Hepatocyte (in vitro differentiated cells): Measurements from ENCODE around the gene APBB2. TPM values are rescaled to one million over a fixed set of nuclear protein-coding genes. Genes with fewer than 3 reads are reported as not detected.

Source experiments
- DNase-seq: peaks from one replicate; pipeline ENCODE4 v3.0.0-alpha.2; 2016; ENCODE audit warnings: low spot score
- H2AFZ ChIP-seq: fragments of 200-600 bp; sonication (generic); 2 replicates; pipeline ENCODE4 v1.6.0; 2016; ENCODE audit warnings: antibody characterized with exemption, mild to moderate bottlenecking
- H3K27ac ChIP-seq: fragments of 200-600 bp; sonication (generic); 2 replicates; pipeline ENCODE4 v1.5.1; 2016; ENCODE audit warnings: mild to moderate bottlenecking
- H3K27me3 ChIP-seq: fragments of 200-600 bp; sonication (generic); 2 replicates; pipeline ENCODE4 v1.6.1; 2016
- H3K36me3 ChIP-seq: fragments of 200-600 bp; sonication (generic); replicated peaks from 2 replicates; pipeline ENCODE4 v1.5.1; 2016; ENCODE audit warnings: low read depth; ENCODE audit not compliant: insufficient read depth
- H3K4me1 ChIP-seq: fragments of 200-600 bp; sonication (generic); 2 replicates; pipeline ENCODE4 v1.5.1; 2016; ENCODE audit warnings: mild to moderate bottlenecking, moderate library complexity; ENCODE audit not compliant: insufficient read depth
- H3K4me2 ChIP-seq: fragments of 200-600 bp; sonication (generic); 2 replicates; pipeline ENCODE4 v1.6.0; 2016
- H3K4me3 ChIP-seq: fragments of 200-600 bp; sonication (generic); 2 replicates; pipeline ENCODE4 v1.5.1; 2016; ENCODE audit warnings: mild to moderate bottlenecking
- H3K79me2 ChIP-seq: fragments of 200-600 bp; sonication (generic); 2 replicates; pipeline ENCODE4 v1.6.0; 2017; ENCODE audit warnings: mild to moderate bottlenecking
- H3K9me2 ChIP-seq: fragments of 200-600 bp; sonication (generic); replicated peaks from 2 replicates; pipeline ENCODE4 v1.6.0; 2017; ENCODE audit warnings: mild to moderate bottlenecking; ENCODE audit not compliant: insufficient read depth
- H3K9me3 ChIP-seq: fragments of 200-600 bp; sonication (generic); 2 replicates; pipeline ENCODE4 v1.5.1; 2016; ENCODE audit warnings: low read depth, mild to moderate bottlenecking
- H4K20me1 ChIP-seq: fragments of 200-600 bp; sonication (generic); 2 replicates; pipeline ENCODE4 v1.6.0; 2016; ENCODE audit warnings: mild to moderate bottlenecking; ENCODE audit not compliant: insufficient read depth, poor library complexity, severe bottlenecking
- EZH2 ChIP-seq: fragments of 200-600 bp; sonication (generic); IDR thresholded peaks from 2 replicates; pipeline ENCODE4 v1.6.1; 2016; ENCODE audit warnings: antibody characterized with exemption, mild to moderate bottlenecking, borderline replicate concordance
- EZH2phosphoT487 ChIP-seq: fragments of 200-600 bp; sonication (generic); IDR thresholded peaks from one replicate; pipeline ENCODE4 v1.6.1; 2018; ENCODE audit warnings: antibody characterized with exemption, mild to moderate bottlenecking, low read depth, moderate library complexity; ENCODE audit not compliant: unreplicated experiment, severe bottlenecking
- WGBS: methylation state at CpG from one replicate; pipeline ENCODE4 v1.1.6; 2016; ENCODE audit warnings: low lambda C conversion rate; ENCODE audit errors: missing lambda C conversion rate; 5-methylcytosine and 5-hydroxymethylcytosine counted together
- polyA plus RNA-seq: library from polyadenylated mRNA; unstranded; fragments of >200 nt; fragmentation: Nextera tagmentation; extraction: Ambion mirVana; gene quantifications from 2 replicates; pipeline ENCODE4 v1.2.1, GENCODE V29; 2016
- total RNA-seq: library from RNA; depleted of rRNA; stranded (reverse); fragments of >200 nt; gene quantifications from 2 replicates; pipeline ENCODE4 v1.2.3, GENCODE V29; 2014
- TF ChIP-seq, protein P1 (sequence below): fragments of 200-600 bp; sonication (generic); IDR thresholded peaks from 2 replicates; pipeline ENCODE4 v1.5.1; 2016; ENCODE audit warnings: antibody characterized with exemption, mild to moderate bottlenecking; ENCODE audit not compliant: poor library complexity

The APBB2 gene
- total and polyA plus RNA-seq, 2 experiments from 2014 or later = 23.4 to 47.5 TPM

- Histone ChIP-seq H3K4me2 (no peak overlapping the region), H3K79me2 (no peaks in the 10 kb centered on the region), H3K4me3 (no peak overlapping the region), H3K36me3 (no peaks in the 10 kb centered on the region), H3K4me1 (no peaks in the 10 kb centered on the region), H4K20me1 (no peaks in the 10 kb centered on the region), H2AFZ (no peak overlapping the region), H3K9me3 (no peaks in the 10 kb centered on the region), H3K27ac (no peak overlapping the region), H3K27me3 (no peaks in the 10 kb centered on the region), H3K9me2 (no peaks in the 10 kb centered on the region)
- no peak for DNase-seq
- WGBS = 95% methylated on average over 1 of the region's 1 CpG
- TF ChIP-seq EZH2phosphoT487 (no peak), EZH2 (no peak)
- TF ChIP-seq, protein P1, sequence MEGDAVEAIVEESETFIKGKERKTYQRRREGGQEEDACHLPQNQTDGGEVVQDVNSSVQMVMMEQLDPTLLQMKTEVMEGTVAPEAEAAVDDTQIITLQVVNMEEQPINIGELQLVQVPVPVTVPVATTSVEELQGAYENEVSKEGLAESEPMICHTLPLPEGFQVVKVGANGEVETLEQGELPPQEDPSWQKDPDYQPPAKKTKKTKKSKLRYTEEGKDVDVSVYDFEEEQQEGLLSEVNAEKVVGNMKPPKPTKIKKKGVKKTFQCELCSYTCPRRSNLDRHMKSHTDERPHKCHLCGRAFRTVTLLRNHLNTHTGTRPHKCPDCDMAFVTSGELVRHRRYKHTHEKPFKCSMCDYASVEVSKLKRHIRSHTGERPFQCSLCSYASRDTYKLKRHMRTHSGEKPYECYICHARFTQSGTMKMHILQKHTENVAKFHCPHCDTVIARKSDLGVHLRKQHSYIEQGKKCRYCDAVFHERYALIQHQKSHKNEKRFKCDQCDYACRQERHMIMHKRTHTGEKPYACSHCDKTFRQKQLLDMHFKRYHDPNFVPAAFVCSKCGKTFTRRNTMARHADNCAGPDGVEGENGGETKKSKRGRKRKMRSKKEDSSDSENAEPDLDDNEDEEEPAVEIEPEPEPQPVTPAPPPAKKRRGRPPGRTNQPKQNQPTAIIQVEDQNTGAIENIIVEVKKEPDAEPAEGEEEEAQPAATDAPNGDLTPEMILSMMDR = no peak
Measured at GRCh38 chr4:40972722-40973121, 241.6 kb downstream of the APBB2 start.

GRCh38 chr4:40971338-40971737 lies 243.0 kb downstream of the APBB2 start:
- no peaks in the 10 kb centered on the region for H3K4me1 ChIP-seq
- 91% methylated on average over 3 of the region's 3 CpGs for WGBS

DNA sequence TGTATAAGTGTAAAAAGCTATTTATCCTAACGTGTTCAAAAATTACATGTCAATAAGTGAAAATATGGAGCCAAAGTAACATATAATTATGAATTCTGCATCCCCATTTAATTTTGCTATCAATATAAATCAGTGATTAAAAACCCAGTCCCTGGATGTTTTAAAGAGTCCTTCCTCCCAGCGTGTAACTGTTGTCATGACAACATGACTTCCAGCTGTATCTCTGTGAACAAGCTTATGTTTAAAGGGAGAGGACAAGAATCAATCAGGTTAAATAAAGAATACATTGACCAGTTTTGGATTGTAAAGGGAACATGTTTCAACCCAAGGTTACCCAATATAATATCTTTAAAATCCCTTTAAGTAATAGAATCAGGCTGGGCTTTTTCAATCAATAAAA lies 244.8 kb downstream of the APBB2 start:
- H3K4me3 ChIP-seq = no peak overlapping the region
- WGBS = 75% methylated on average over 2 of the region's 2 CpGs
- H3K27ac ChIP-seq = no peak overlapping the region
- H3K4me2 ChIP-seq = no peak overlapping the region
- no peaks in the 10 kb centered on the region for H3K9me2 ChIP-seq
- H2AFZ ChIP-seq = no peak overlapping the region
- H3K4me1 ChIP-seq = no peaks in the 10 kb centered on the region
- TF ChIP-seq, protein P1 = no peak
- no peak for TF ChIP-seq EZH2
- TF ChIP-seq EZH2phosphoT487 = no peak
- DNase-seq = no peak
- H3K27me3 ChIP-seq = no peaks in the 10 kb centered on the region
- H3K9me3 ChIP-seq = no peaks in the 10 kb centered on the region
- no peaks in the 10 kb centered on the region for H4K20me1 ChIP-seq
- no peaks in the 10 kb centered on the region for H3K36me3 ChIP-seq
- H3K79me2 ChIP-seq = no peaks in the 10 kb centered on the region

More at GRCh38 chr4:40971338-40971737, 243.0 kb downstream of the APBB2 start:
- Histone ChIP-seq H3K79me2 (no peaks in the 10 kb centered on the region), H3K27me3 (no peaks in the 10 kb centered on the region), H3K4me2 (no peak overlapping the region), H3K27ac (no peak overlapping the region), H2AFZ (no peak overlapping the region), H3K36me3 (no peaks in the 10 kb centered on the region), H3K9me3 (no peaks in the 10 kb centered on the region), H3K9me2 (no peaks in the 10 kb centered on the region), H3K4me3 (no peak overlapping the region), H4K20me1 (no peaks in the 10 kb centered on the region)
- TF ChIP-seq, protein P1 = no peak
- TF ChIP-seq EZH2 (no peak), EZH2phosphoT487 (no peak)
- DNase-seq = no peak

GRCh38 chr4:40967550-40967949 lies 246.8 kb downstream of the APBB2 start:
- H3K4me1 ChIP-seq = peaks cover 4% of the 10 kb centered on the region
- no peaks in the 10 kb centered on the region for H3K36me3 ChIP-seq
- TF ChIP-seq EZH2phosphoT487 (no peak), EZH2 (no peak)
- TF ChIP-seq, protein P1 = no peak
- 93% methylated on average over 6 of the region's 6 CpGs for WGBS
- no peaks in the 10 kb centered on the region for H3K9me3 ChIP-seq
- no peak for DNase-seq
- H3K9me2 ChIP-seq = no peaks in the 10 kb centered on the region
- H4K20me1 ChIP-seq = no peaks in the 10 kb centered on the region
- H3K27ac ChIP-seq = no peak overlapping the region
- no peaks in the 10 kb centered on the region for H3K79me2 ChIP-seq
- H3K4me2 ChIP-seq = no peak overlapping the region
- H3K4me3 ChIP-seq = no peak overlapping the region
- H2AFZ ChIP-seq = no peak overlapping the region
- no peaks in the 10 kb centered on the region for H3K27me3 ChIP-seq
